WTC11 (cell line): ENCODE results near the gene COMMD10. TPM values are rescaled to one million over a fixed set of nuclear protein-coding genes. Genes with fewer than 3 reads are reported as not detected.

Experiments
- ATAC-seq: fragments of 200-7000 bp; cut with Tn5 transposase; 2 replicates; pipeline ENCODE4 v1.10.0; 2021; ENCODE audit warnings: mild to moderate bottlenecking, moderate library complexity
- CTCF ChIA-PET: fragments of 300-600 bp; sonication (Branson Sonifier 250); formaldehyde crosslinking; loops from one replicate; lab custom pipeline; 2021; ENCODE audit warnings: antibody characterized with exemption; lab: Charles Lee
- POLR2A ChIA-PET: fragments of 350-600 bp; sonication (Branson Sonifier 250); formaldehyde crosslinking; loops from one replicate; lab custom pipeline; 2021; ENCODE audit warnings: antibody characterized with exemption; lab: Charles Lee
- DNase-seq: peaks from one replicate; pipeline ENCODE4 v3.0.0; 2021; ENCODE audit warnings: low spot score
- H3K27ac Mint-ChIP-seq: 2 replicates; pipeline ENCODE4 v1.8.0; 2021; ENCODE audit warnings: mixed read lengths
- H3K27me3 Mint-ChIP-seq: 2 replicates; pipeline ENCODE4 v1.8.0; 2021; ENCODE audit warnings: low read depth, mild to moderate bottlenecking, moderate library complexity, mixed read lengths
- H3K36me3 Mint-ChIP-seq: 2 replicates; pipeline ENCODE4 v1.8.0; 2021; ENCODE audit warnings: mixed read lengths
- H3K4me1 Mint-ChIP-seq: 2 replicates; pipeline ENCODE4 v1.8.0; 2022; ENCODE audit warnings: mixed read lengths
- H3K4me3 Mint-ChIP-seq: 2 replicates; pipeline ENCODE4 v1.8.0; 2021; ENCODE audit warnings: mild to moderate bottlenecking, moderate library complexity, mixed read lengths
- H3K9me3 Mint-ChIP-seq: 2 replicates; pipeline ENCODE4 v1.8.0; 2021; ENCODE audit warnings: mixed read lengths
- ATF1 ChIP-seq: sonication (generic); formaldehyde crosslinking; IDR thresholded peaks from 2 replicates; pipeline ENCODE4 v1.8.1; 2023; ENCODE audit warnings: mild to moderate bottlenecking, moderate library complexity, missing genetic modification reagents
- ATF2 ChIP-seq: sonication (generic); formaldehyde crosslinking; IDR thresholded peaks from 2 replicates; pipeline ENCODE4 v1.8.1; 2022; ENCODE audit warnings: low read depth, missing genetic modification reagents, borderline replicate concordance
- ATF6 ChIP-seq: sonication (generic); formaldehyde crosslinking; IDR thresholded peaks from 2 replicates; pipeline ENCODE4 v1.8.1; 2023; ENCODE audit warnings: mild to moderate bottlenecking, missing genetic modification reagents
- CREB1 ChIP-seq: sonication (generic); formaldehyde crosslinking; IDR thresholded peaks from 2 replicates; pipeline ENCODE4 v1.8.0; 2023; ENCODE audit warnings: mild to moderate bottlenecking, missing genetic modification reagents
- CREM ChIP-seq: sonication (generic); formaldehyde crosslinking; IDR thresholded peaks from 2 replicates; pipeline ENCODE4 v1.8.1; 2022; ENCODE audit warnings: mild to moderate bottlenecking, missing genetic modification reagents, moderate library complexity
- CTCF ChIP-seq: fragments of 200-600 bp; IDR thresholded peaks from 2 replicates; pipeline ENCODE4 v1.8.0; 2022; ENCODE audit warnings: antibody characterized with exemption
- ETV6 ChIP-seq: sonication (generic); formaldehyde crosslinking; IDR thresholded peaks from 2 replicates; pipeline ENCODE4 v1.8.1; 2022; ENCODE audit warnings: mild to moderate bottlenecking, missing genetic modification reagents
- FOXK1 ChIP-seq: sonication (generic); formaldehyde crosslinking; IDR thresholded peaks from 2 replicates; pipeline ENCODE4 v1.8.0; 2022; ENCODE audit warnings: mild to moderate bottlenecking, moderate library complexity, missing genetic modification reagents
- FOXP4 ChIP-seq: sonication (generic); formaldehyde crosslinking; IDR thresholded peaks from 2 replicates; pipeline ENCODE4 v1.8.0; 2022; ENCODE audit warnings: mild to moderate bottlenecking, missing genetic modification reagents
- GABPB1 ChIP-seq: sonication (generic); formaldehyde crosslinking; IDR thresholded peaks from 2 replicates; pipeline ENCODE4 v1.8.1; 2023; ENCODE audit warnings: mild to moderate bottlenecking, missing genetic modification reagents
- GRHL2 ChIP-seq: fragments of 250-450 bp; sonication (Bioruptor Pico); IDR thresholded peaks from 2 replicates; pipeline ENCODE4 v1.8.0; 2022; ENCODE audit warnings: mild to moderate bottlenecking, moderate library complexity; ENCODE audit not compliant: insufficient replicate concordance, severe bottlenecking
- HMGA2 ChIP-seq: fragments of 250-450 bp; sonication (Bioruptor Pico); IDR thresholded peaks from 2 replicates; pipeline ENCODE4 v1.4.0; 2021; ENCODE audit warnings: mild to moderate bottlenecking, moderate library complexity
- IRF2 ChIP-seq: sonication (generic); formaldehyde crosslinking; IDR thresholded peaks from 2 replicates; pipeline ENCODE4 v1.8.0; 2022; ENCODE audit warnings: low read depth, missing genetic modification reagents, borderline replicate concordance
- MLX ChIP-seq: sonication (generic); formaldehyde crosslinking; IDR thresholded peaks from 2 replicates; pipeline ENCODE4 v1.8.1; 2023; ENCODE audit warnings: mild to moderate bottlenecking, missing genetic modification reagents, moderate library complexity
- NR1H2 ChIP-seq: sonication (generic); formaldehyde crosslinking; IDR thresholded peaks from 2 replicates; pipeline ENCODE4 v1.9.0; 2021; ENCODE audit warnings: mild to moderate bottlenecking, moderate library complexity, missing genetic modification reagents
- NR3C1 ChIP-seq: sonication (generic); formaldehyde crosslinking; conservative IDR thresholded peaks from 2 replicates; pipeline ENCODE4 v1.8.1; 2023; ENCODE audit warnings: low read depth, mild to moderate bottlenecking, missing genetic modification reagents
- OVOL2 ChIP-seq: fragments of 250-450 bp; sonication (Bioruptor Pico); IDR thresholded peaks from 2 replicates; pipeline ENCODE4 v1.9.0; 2021; ENCODE audit warnings: mild to moderate bottlenecking, borderline replicate concordance
- PRRX2 ChIP-seq: fragments of 250-450 bp; sonication (Bioruptor Pico); IDR thresholded peaks from 2 replicates; pipeline ENCODE4 v1.8.0; 2021; ENCODE audit warnings: mild to moderate bottlenecking
- ZNF121 ChIP-seq: sonication (generic); formaldehyde crosslinking; IDR thresholded peaks from 2 replicates; pipeline ENCODE4 v1.8.0; 2023; ENCODE audit warnings: missing genetic modification reagents
- ZNF138 ChIP-seq: sonication (generic); formaldehyde crosslinking; conservative IDR thresholded peaks from 2 replicates; pipeline ENCODE4 v1.8.1; 2022; ENCODE audit warnings: mild to moderate bottlenecking, moderate library complexity, missing genetic modification reagents
- ZNF263 ChIP-seq: sonication (generic); formaldehyde crosslinking; IDR thresholded peaks from 2 replicates; pipeline ENCODE4 v1.8.1; 2022; ENCODE audit warnings: low read depth, mild to moderate bottlenecking, moderate library complexity, missing genetic modification reagents
- ZNF425 ChIP-seq: fragments of 250-450 bp; sonication (Bioruptor Pico); conservative IDR thresholded peaks from 2 replicates; pipeline ENCODE4 v1.9.0; 2021; ENCODE audit warnings: mild to moderate bottlenecking
- ZNF512 ChIP-seq: sonication (generic); formaldehyde crosslinking; IDR thresholded peaks from 2 replicates; pipeline ENCODE4 v1.8.1; 2022; ENCODE audit warnings: missing genetic modification reagents, borderline replicate concordance
- total RNA-seq: library from RNA; stranded (reverse); gene quantifications from 3 replicates; pipeline ENCODE4 v1.2.3, GENCODE V29; 2021

The COMMD10 gene
- total RNA-seq, 1 experiment from 2014 or later = 34.5 TPM

- TF ChIP-seq CTCF (no peak), NR1H2 (no peak), ETV6 (CRISPR knock-in tag) (no peak), CREM (no peak), FOXP4 (CRISPR knock-in tag) (no peak), ZNF263 (CRISPR knock-in tag) (no peak), IRF2 (no peak), ZNF425 (CRISPR knock-in tag) (no peak), PRRX2 (no peak), HMGA2 (no peak), GABPB1 (CRISPR knock-in tag) (no peak), ATF1 (CRISPR knock-in tag) (no peak), ZNF121 (CRISPR knock-in tag) (no peak), OVOL2 (CRISPR knock-in tag) (no peak), FOXK1 (no peak), CREB1 (CRISPR knock-in tag) (no peak), ATF6 (CRISPR knock-in tag) (no peak), GRHL2 (CRISPR knock-in tag) (no peak)
- peaks cover 14% of the 10 kb centered on the region for H3K36me3 Mint-ChIP-seq
- no peak for DNase-seq
- ChIA-PET CTCF (no interaction called here), POLR2A (no interaction called here)
- no peak overlapping the region for H3K4me3 Mint-ChIP-seq
- peaks cover 9% of the 10 kb centered on the region for H3K9me3 Mint-ChIP-seq
- peaks cover 4% of the 10 kb centered on the region for H3K4me1 Mint-ChIP-seq
- peak; percentile 98 for ATAC-seq
- no peak overlapping the region for H3K27ac Mint-ChIP-seq
- no peaks in the 10 kb centered on the region for H3K27me3 Mint-ChIP-seq
These were observed 212.5 kb downstream of the COMMD10 start for GRCh38 chr5:116297296-116297814.

- Mint-ChIP-seq H3K27me3 (no peaks in the 10 kb centered on the region), H3K9me3 (peaks cover 9% of the 10 kb centered on the region), H3K36me3 (peaks cover 18% of the 10 kb centered on the region), H3K4me1 (peaks cover 18% of the 10 kb centered on the region), H3K4me3 (no peak overlapping the region), H3K27ac (no peak overlapping the region)
- ChIA-PET CTCF (no interaction called here), POLR2A (no interaction called here)
- ATAC-seq = no peak
- no peak for DNase-seq
- TF ChIP-seq ATF2 (CRISPR knock-in tag) = no peak
- TF ChIP-seq ZNF138 (CRISPR knock-in tag) = no peak
- TF ChIP-seq NR3C1 (CRISPR knock-in tag) = no peak
- TF ChIP-seq ZNF512 = no peak
- TF ChIP-seq MLX = no peak
- TF ChIP-seq HMGA2 = no peak
These were observed 215.2 kb downstream of the COMMD10 start for GRCh38 chr5:116299746-116300640.
